Epithelial cell of esophagus (primary cell): Measurements from ENCODE around the gene IGF1R.

ENCODE experiments used
- DNase-seq: peaks from one replicate; pipeline ENCODE4 v3.0.0; 2010; ENCODE audit warnings: low read depth
- H3K4me3 ChIP-seq: 2 replicates; pipeline ENCODE4 v1.5.1; 2011; ENCODE audit warnings: mild to moderate bottlenecking, low read length, control low read depth
- TF ChIP-seq, protein P1 (sequence below): IDR thresholded peaks from 2 replicates; pipeline ENCODE4 v1.5.1; 2011; ENCODE audit warnings: low read depth, mild to moderate bottlenecking, low read length, control low read depth, inconsistent platforms; ENCODE audit not compliant: insufficient read depth; ENCODE audit errors: missing control alignments

IGF1R gene

DNA sequence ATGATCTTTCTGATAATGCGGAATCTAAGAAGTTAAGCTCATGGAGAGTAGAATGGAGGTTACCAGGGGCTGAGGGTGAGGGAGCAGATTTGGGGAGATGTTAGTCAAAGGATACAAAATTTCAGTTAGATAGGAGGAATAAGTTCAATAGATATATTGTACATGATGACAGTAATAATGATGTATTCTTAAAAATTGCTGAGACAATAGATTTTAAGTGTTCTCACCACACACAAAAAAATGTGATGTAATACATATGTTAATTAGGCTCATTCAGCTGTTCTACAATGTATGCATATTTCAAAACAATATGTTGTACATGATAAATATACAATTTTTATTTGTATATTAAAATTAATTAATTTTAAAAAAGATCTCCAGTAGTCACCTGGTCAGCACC is 277.9 kb downstream of the IGF1R start:
- no peak overlapping the region for H3K4me3 ChIP-seq
- DNase-seq, result no peak
- TF ChIP-seq, protein P1, sequence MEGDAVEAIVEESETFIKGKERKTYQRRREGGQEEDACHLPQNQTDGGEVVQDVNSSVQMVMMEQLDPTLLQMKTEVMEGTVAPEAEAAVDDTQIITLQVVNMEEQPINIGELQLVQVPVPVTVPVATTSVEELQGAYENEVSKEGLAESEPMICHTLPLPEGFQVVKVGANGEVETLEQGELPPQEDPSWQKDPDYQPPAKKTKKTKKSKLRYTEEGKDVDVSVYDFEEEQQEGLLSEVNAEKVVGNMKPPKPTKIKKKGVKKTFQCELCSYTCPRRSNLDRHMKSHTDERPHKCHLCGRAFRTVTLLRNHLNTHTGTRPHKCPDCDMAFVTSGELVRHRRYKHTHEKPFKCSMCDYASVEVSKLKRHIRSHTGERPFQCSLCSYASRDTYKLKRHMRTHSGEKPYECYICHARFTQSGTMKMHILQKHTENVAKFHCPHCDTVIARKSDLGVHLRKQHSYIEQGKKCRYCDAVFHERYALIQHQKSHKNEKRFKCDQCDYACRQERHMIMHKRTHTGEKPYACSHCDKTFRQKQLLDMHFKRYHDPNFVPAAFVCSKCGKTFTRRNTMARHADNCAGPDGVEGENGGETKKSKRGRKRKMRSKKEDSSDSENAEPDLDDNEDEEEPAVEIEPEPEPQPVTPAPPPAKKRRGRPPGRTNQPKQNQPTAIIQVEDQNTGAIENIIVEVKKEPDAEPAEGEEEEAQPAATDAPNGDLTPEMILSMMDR, result no peak

DNA sequence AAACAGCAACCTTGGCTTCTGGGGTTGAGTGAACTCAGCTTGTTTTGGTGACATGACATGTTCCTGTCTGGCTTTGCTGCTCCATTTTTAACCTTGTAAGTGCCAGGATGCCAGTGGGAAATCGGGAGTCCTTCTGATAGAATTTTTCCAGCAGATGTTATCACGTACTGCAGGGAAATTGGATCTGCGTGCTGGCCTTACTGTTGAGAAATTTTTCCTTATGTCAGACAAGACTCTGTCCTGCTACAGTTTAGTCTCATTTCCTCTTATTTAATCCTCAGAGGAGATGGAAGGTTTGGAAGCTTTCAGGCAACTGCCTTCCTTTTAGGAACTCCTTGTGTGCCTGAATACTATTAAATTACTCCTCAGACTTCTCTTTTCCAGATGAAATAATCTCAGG is 278.7 kb downstream of the IGF1R start:
- DNase-seq, result no peak
- no peak overlapping the region for H3K4me3 ChIP-seq
- TF ChIP-seq, protein P1, result no peak

DNA sequence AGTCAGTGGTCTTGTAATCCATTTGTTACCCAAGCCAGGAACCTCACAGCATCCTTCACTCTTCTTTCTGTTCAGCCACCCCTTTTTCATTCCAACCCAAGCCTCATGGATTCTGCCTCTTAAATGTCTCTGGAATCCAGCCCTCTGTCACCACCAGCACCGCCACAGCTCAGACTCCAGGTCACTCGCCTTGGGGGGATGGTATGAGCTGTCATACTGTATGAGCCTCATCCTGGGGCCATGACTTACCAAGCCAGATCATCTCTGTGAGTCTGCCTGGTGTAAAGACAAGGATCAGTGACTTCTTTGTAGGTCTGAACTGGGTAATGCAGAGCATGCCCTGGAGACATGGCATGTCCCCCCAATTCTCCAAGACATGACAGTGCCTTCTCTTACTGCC is 279.7 kb downstream of the IGF1R start:
- TF ChIP-seq, protein P1, result no peak
- no peak overlapping the region for H3K4me3 ChIP-seq
- no peak for DNase-seq

DNA sequence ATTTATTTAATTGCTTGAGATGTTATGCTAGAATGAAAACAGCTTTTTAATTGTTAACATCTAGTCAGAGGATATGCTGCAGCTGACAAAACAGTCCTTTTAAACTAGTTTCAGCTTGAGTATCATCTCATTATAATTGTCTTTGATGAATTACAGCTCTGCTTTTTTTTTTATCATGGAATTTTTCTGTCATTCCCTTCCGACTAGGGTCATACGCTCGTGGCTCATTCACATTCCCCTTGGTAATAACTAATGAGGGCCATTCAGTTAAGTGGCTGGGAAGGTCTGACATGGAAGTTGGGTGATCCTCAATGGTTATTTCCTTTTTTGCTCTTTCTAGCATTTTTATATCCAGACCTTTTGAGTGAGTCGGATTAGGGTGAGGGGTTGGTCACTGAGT is 282.2 kb downstream of the IGF1R start:
- H3K4me3 ChIP-seq, result no peak overlapping the region
- TF ChIP-seq, protein P1, result no peak
- no peak for DNase-seq

DNA sequence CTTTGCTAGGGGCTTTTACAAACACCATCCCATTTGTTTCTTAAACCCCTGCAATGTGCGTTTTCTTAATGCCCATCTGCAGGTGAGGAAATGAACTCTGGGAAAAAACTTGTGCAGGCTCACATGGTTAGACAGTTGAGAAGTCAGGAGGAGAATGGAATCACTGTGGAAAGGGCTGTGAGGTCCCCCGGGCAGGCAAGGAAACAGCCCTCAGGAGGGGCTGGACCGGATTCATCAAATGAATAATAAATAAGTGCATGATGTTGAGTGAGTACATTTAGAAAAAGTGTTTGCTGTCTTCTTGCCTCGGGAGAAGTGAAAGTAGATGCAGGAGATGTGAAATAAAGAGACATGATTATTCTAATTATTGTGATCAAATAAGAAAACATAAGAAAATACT is 282.7 kb downstream of the IGF1R start:
- TF ChIP-seq, protein P1, result no peak
- DNase-seq, result no peak
- H3K4me3 ChIP-seq, result no peak overlapping the region

DNA sequence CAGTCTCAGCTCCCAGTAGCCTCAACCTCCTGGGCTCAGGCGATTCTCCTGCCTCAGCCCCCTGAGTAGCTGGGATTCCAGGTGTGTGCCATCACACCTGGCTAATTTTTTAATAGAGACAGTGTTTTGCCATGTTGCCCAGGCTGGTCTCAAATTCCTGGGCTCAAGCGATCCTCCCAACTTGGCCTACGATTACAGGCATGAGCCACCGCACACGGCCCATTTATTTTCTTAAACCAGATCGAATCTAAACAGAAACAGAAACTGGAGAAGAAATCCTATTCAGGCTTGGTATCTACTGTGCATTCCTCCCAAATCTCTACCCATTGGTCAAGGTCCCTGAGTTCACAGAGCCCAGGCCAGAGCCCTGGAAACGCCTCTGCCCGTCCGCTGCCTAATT is 285.1 kb downstream of the IGF1R start:
- TF ChIP-seq, protein P1, result no peak
- no peak for DNase-seq
- H3K4me3 ChIP-seq, result no peak overlapping the region

DNA sequence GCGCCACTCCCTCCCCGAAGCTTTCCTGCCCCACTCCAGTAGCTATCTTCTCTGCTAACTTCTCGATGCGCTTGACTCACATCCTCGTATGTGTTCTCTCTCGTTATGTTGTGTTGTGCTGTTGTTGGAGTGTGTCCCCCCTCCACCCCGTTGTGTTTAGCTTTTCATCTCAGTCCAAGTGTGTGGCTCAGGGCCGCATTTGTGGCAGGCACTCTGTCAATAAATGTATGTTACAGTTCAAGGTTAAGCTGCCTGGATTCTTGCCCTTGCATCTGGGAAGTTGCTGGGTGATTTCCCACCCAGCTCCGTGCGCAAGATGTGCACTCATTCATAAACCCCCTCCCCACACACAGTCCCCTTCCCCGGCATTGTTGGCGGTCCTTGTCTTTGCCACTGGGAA is 287.4 kb downstream of the IGF1R start:
- TF ChIP-seq, protein P1, result no peak
- no peak for DNase-seq

More for the DNA sequence above, 287.4 kb downstream of the IGF1R start:
- no peak overlapping the region for H3K4me3 ChIP-seq
